Esophagus squamous epithelium (tissue), 5 donors: Measurements from ENCODE around the gene CERT1. TPM values are rescaled to one million over a fixed set of nuclear protein-coding genes. Genes with fewer than 3 reads are reported as not detected.
"Not testable (repeated sequence)": the region's sequence is repeated elsewhere in the genome, so short reads cannot be mapped to it uniquely, and the experiment has no call there.

Experiments
- DNase-seq: peaks from one replicate; lab custom pipeline; 2025; lab: John Stamatoyannopoulos, UW
- H3K27ac ChIP-seq, 4 donors: fragments of 200-600 bp; sonication (generic); one replicate each; pipeline ENCODE4 v1.5.1; 2016 to 2019; ENCODE audit warnings: mild to moderate bottlenecking in 1 of 4
- H3K27me3 ChIP-seq, 4 donors: fragments of 200-600 bp; sonication (generic); 1 replicate in 3 of 4; 2 replicates in 1 of 4; pipeline versions ENCODE4 v1.5.1 to v1.6.0; 2017 to 2021; ENCODE audit warnings: antibody characterized with exemption in 1 of 4
- H3K36me3 ChIP-seq, 3 donors: fragments of 200-600 bp; sonication (generic); one replicate each; pipeline ENCODE4 v1.5.1; 2016 to 2019
- H3K4me1 ChIP-seq, 3 donors: fragments of 200-600 bp; sonication (generic); one replicate each; pipeline ENCODE4 v1.5.1; 2017 to 2019
- H3K4me3 ChIP-seq, 4 donors: fragments of 200-600 bp; sonication (generic); 1 replicate in 3 of 4; 2 replicates in 1 of 4; pipeline ENCODE4 v1.5.1; 2016 to 2019; ENCODE audit warnings: mild to moderate bottlenecking in 2 of 4, moderate library complexity in 1 of 4
- H3K9me3 ChIP-seq, 3 donors: fragments of 200-600 bp; sonication (generic); one replicate each; pipeline ENCODE4 v1.5.1; 2016 to 2019
- CTCF ChIP-seq, 6 experiments: fragments of 450-650 bp in 4 of 6; fragments of 200-600 bp in 2 of 6; sonication (generic) in 2 of 6; IDR thresholded peaks; one replicate each; pipeline ENCODE4 v1.5.1; 2016 to 2019; ENCODE audit warnings: antibody characterized with exemption in 6 of 6, mild to moderate bottlenecking in 4 of 6, moderate library complexity in 4 of 6
- POLR2A ChIP-seq, 4 donors: fragments of 450-650 bp; IDR thresholded peaks; one replicate each; pipeline ENCODE4 v1.6.1; 2017; ENCODE audit warnings: antibody characterized with exemption in 4 of 4, mild to moderate bottlenecking in 4 of 4, moderate library complexity in 3 of 4
- WGBS, 2 donors: methylation state at CpG; one replicate each; pipeline ENCODE4 v1.1.5; 2018; 5-methylcytosine and 5-hydroxymethylcytosine counted together
- intact Hi-C: fragments of 100-400 bp; cut with DNase I; formaldehyde crosslinking; loops from one replicate; pipeline ENCODE4 v1.15.0; 2022
- total RNA-seq, 4 donors: library from RNA; depleted of rRNA; stranded (reverse); fragments of >200 nt; gene quantifications; one replicate each; pipeline ENCODE4 v1.1.0, GENCODE V29; 2016
- donor health status: DM: yes; HTN: yes; CAD: no.

The CERT1 gene
- total RNA-seq, result 10 to 100 TPM; 19.8 to 29.9 (median 24.4) TPM

- peak in 2 of 4 donors; percentile 78 to 90 for TF ChIP-seq POLR2A (IDR thresholded peaks at IDR 0.05)
- TF ChIP-seq CTCF (IDR thresholded peaks at IDR 0.05), result peak in 1 of 6 experiments; percentile 9
- 0 to 2% methylated on average over 36 to 38 of the region's 71 CpGs for WGBS, 2 donors
- peaks cover 17 to 53% (median 24%) of the 10 kb centered on the region in 3 donors for H3K4me1 ChIP-seq
- intact Hi-C loops, result no loop called here
- no peaks in the 10 kb centered on the region for H3K27me3 ChIP-seq
- H3K36me3 ChIP-seq, result no peaks in the 10 kb centered on the region
- peak; percentile 94 for DNase-seq
- H3K9me3 ChIP-seq, result no peaks in the 10 kb centered on the region
- peak within 1 kb of the TSS; percentile 87 to 96 (median 92) for H3K27ac ChIP-seq
- peak within 1 kb of the TSS; percentile 76 to 95 (median 94) for H3K4me3 ChIP-seq
Observed at GRCh38 chr5:75511435-75512382, at the start of gene CERT1, which contains the start of gene POLK. CERT1 (minus strand) TSS chr5:75511629; CDS start chr5:75511207, 422 bp downstream. POLK (plus strand) TSS chr5:75511891.

- H3K27ac ChIP-seq, H3K27me3 ChIP-seq, H3K4me1 ChIP-seq, DNase-seq, H3K4me3 ChIP-seq, intact Hi-C loops, H3K9me3 ChIP-seq: not testable (repeated sequence)
- 100% methylated on average over 1 of the region's 1 CpG for WGBS, 2 donors
- peaks cover 0 to 26% (median 0%) of the 10 kb centered on the region in 3 donors for H3K36me3 ChIP-seq
Observed at GRCh38 chr5:75560655-75561054, 49.2 kb upstream of the CERT1 start.

GRCh38 chr5:75558981-75559632 is 47.7 kb upstream of the CERT1 start:
- peak overlapping the region in 2 of 4 donors; percentile 39 to 46 for H3K27ac ChIP-seq
- H3K9me3 ChIP-seq, result peaks cover 0 to 9% (median 0%) of the 10 kb centered on the region in 3 donors
- H3K4me1 ChIP-seq, result no peaks in the 10 kb centered on the region
- no peaks in the 10 kb centered on the region for H3K27me3 ChIP-seq
- TF ChIP-seq POLR2A (IDR thresholded peaks at IDR 0.05) (no peak), CTCF (IDR thresholded peaks at IDR 0.05) (no peak)
- intact Hi-C loops, result no loop called here
- H3K4me3 ChIP-seq, result no peak overlapping the region
- DNase-seq, result no peak
- peaks cover 0 to 41% (median 0%) of the 10 kb centered on the region in 3 donors for H3K36me3 ChIP-seq
- WGBS, 2 donors, result 47 to 53% methylated on average over 4 of the region's 4 CpGs

GRCh38 chr5:75558221-75558620 is 46.8 kb upstream of the CERT1 start:
- 79 to 91% methylated on average over 1 of the region's 1 CpG for WGBS, 2 donors
- Histone ChIP-seq H3K36me3 (peaks cover 0 to 50% (median 0%) of the 10 kb centered on the region in 3 donors), H3K4me3 (no peak overlapping the region), H3K4me1 (no peaks in the 10 kb centered on the region), H3K27me3 (no peaks in the 10 kb centered on the region), H3K9me3 (peaks cover 0 to 4% (median 0%) of the 10 kb centered on the region in 3 donors), H3K27ac (no peak overlapping the region)
- TF ChIP-seq POLR2A (IDR thresholded peaks at IDR 0.05) (no peak), CTCF (IDR thresholded peaks at IDR 0.05) (no peak)
- DNase-seq, result no peak
- intact Hi-C loops, result no loop called here

GRCh38 chr5:75553358-75553757 is 41.9 kb upstream of the CERT1 start:
- Histone ChIP-seq H3K4me1 (no peaks in the 10 kb centered on the region), H3K9me3 (no peaks in the 10 kb centered on the region), H3K4me3 (no peak overlapping the region), H3K36me3 (peaks cover 0 to 61% (median 0%) of the 10 kb centered on the region in 3 donors), H3K27me3 (no peaks in the 10 kb centered on the region), H3K27ac (no peak overlapping the region)
- no peak for TF ChIP-seq CTCF (IDR thresholded peaks at IDR 0.05)
- no peak for TF ChIP-seq POLR2A (IDR thresholded peaks at IDR 0.05)
- WGBS, 2 donors, result 82 to 95% methylated on average over 1 of the region's 1 CpG
- no peak for DNase-seq
- intact Hi-C loops, result no loop called here
